Neural progenitor cell (in vitro differentiated cells): ENCODE results near the gene ERMN. TPM values are rescaled to one million over a fixed set of nuclear protein-coding genes. Genes with fewer than 3 reads are reported as not detected.

Source experiments
- DNase-seq: peaks from one replicate; pipeline ENCODE4 v3.0.0-alpha.2; 2016; ENCODE audit warnings: low spot score
- H2AFZ ChIP-seq: fragments of 200-600 bp; sonication (generic); replicated peaks from 2 replicates; pipeline ENCODE4 v1.6.1; 2016; ENCODE audit warnings: antibody characterized with exemption
- H3F3A ChIP-seq: fragments of 200-600 bp; sonication (generic); 2 replicates; pipeline ENCODE4 v1.6.1; 2016; ENCODE audit warnings: antibody characterized with exemption, low read depth
- H3K27ac ChIP-seq: fragments of 200-600 bp; sonication (generic); 2 replicates; pipeline ENCODE4 v1.5.1; 2016; ENCODE audit warnings: mild to moderate bottlenecking
- H3K27me3 ChIP-seq: fragments of 200-600 bp; sonication (generic); 2 replicates; pipeline ENCODE4 v1.6.1; 2016; ENCODE audit warnings: mild to moderate bottlenecking, moderate library complexity
- H3K36me3 ChIP-seq: fragments of 200-600 bp; sonication (generic); 2 replicates; pipeline ENCODE4 v1.5.1; 2016
- H3K4me1 ChIP-seq: fragments of 200-600 bp; sonication (generic); 2 replicates; pipeline ENCODE4 v1.6.1; 2016; ENCODE audit warnings: mixed run types
- H3K4me2 ChIP-seq: fragments of 200-600 bp; sonication (generic); 2 replicates; pipeline ENCODE4 v1.6.1; 2016
- H3K4me3 ChIP-seq: fragments of 200-600 bp; sonication (generic); 2 replicates; pipeline ENCODE4 v1.5.1; 2016
- H3K79me2 ChIP-seq: fragments of 200-600 bp; sonication (generic); 2 replicates; pipeline ENCODE4 v1.6.1; 2016; ENCODE audit warnings: low read depth
- H3K9ac ChIP-seq: fragments of 200-600 bp; sonication (generic); 2 replicates; pipeline ENCODE4 v1.6.1; 2016
- H3K9me3 ChIP-seq: fragments of 200-600 bp; sonication (generic); 2 replicates; pipeline ENCODE4 v1.5.1; 2016; ENCODE audit warnings: low read depth
- H4K20me1 ChIP-seq: fragments of 200-600 bp; sonication (generic); 2 replicates; pipeline ENCODE4 v1.6.1; 2016; ENCODE audit warnings: low read depth
- H3K27ac Mint-ChIP-seq: 3 replicates; pipeline ENCODE4 v1.8.0; 2021; ENCODE audit warnings: mixed read lengths
- H3K27me3 Mint-ChIP-seq: 2 replicates; pipeline ENCODE4 v1.8.0; 2022; ENCODE audit warnings: low read depth, mild to moderate bottlenecking, inconsistent platforms, moderate library complexity, mixed read lengths; ENCODE audit not compliant: insufficient read depth
- H3K36me3 Mint-ChIP-seq: 3 replicates; pipeline ENCODE4 v1.8.0; 2021; ENCODE audit warnings: mixed read lengths
- H3K4me1 Mint-ChIP-seq: 3 replicates; pipeline ENCODE4 v1.8.0; 2021; ENCODE audit warnings: mixed read lengths
- H3K4me3 Mint-ChIP-seq: 3 replicates; pipeline ENCODE4 v1.8.0; 2021; ENCODE audit warnings: mild to moderate bottlenecking, moderate library complexity, mixed read lengths
- H3K9me3 Mint-ChIP-seq: 3 replicates; pipeline ENCODE4 v1.8.0; 2020; ENCODE audit warnings: mixed read lengths
- CTCF ChIP-seq: fragments of 200-600 bp; sonication (generic); IDR thresholded peaks from 2 replicates; pipeline ENCODE4 v1.5.1; 2017; ENCODE audit warnings: antibody characterized with exemption, mild to moderate bottlenecking
- EZH2 ChIP-seq: fragments of 200-600 bp; sonication (generic); IDR thresholded peaks from 2 replicates; pipeline ENCODE4 v1.6.1; 2017; ENCODE audit warnings: antibody characterized with exemption, mild to moderate bottlenecking, moderate library complexity
- EZH2phosphoT487 ChIP-seq: fragments of 200-600 bp; sonication (generic); IDR thresholded peaks from 2 replicates; pipeline ENCODE4 v1.6.1; 2017; ENCODE audit warnings: antibody characterized with exemption
- total RNA-seq: library from RNA; depleted of rRNA; stranded (reverse); fragments of >200 nt; gene quantifications from 2 replicates; pipeline ENCODE4 v1.2.3, GENCODE V29; 2015; ENCODE audit warnings: low replicate concordance

The ERMN gene
- total RNA-seq, 1 donor from 2014 or later: 2.2 TPM

GRCh38 chr2:157339965-157340655, 14.5 kb upstream of the ERMN start:
- no peaks in the 10 kb centered on the region for H3K27me3 Mint-ChIP-seq
- Histone ChIP-seq H2AFZ (no peak overlapping the region), H3K4me1 (no peaks in the 10 kb centered on the region), H3F3A (no peaks in the 10 kb centered on the region), H3K4me2 (no peak overlapping the region), H3K27ac (no peak overlapping the region), H3K79me2 (no peaks in the 10 kb centered on the region), H4K20me1 (no peaks in the 10 kb centered on the region), H3K9ac (no peak overlapping the region), H3K9me3 (no peaks in the 10 kb centered on the region), H3K4me3 (no peak overlapping the region), H3K36me3 (no peaks in the 10 kb centered on the region), H3K27me3 (no peaks in the 10 kb centered on the region)
- peaks cover 2% of the 10 kb centered on the region for H3K36me3 Mint-ChIP-seq
- H3K27ac Mint-ChIP-seq: no peak overlapping the region
- no peak for DNase-seq
- H3K4me3 Mint-ChIP-seq: no peak overlapping the region
- H3K4me1 Mint-ChIP-seq: no peaks in the 10 kb centered on the region
- TF ChIP-seq EZH2phosphoT487 (no peak), EZH2 (no peak), CTCF (no peak)
- H3K9me3 Mint-ChIP-seq: peaks cover 15% of the 10 kb centered on the region

- no peaks in the 10 kb centered on the region for H3K36me3 Mint-ChIP-seq
- H3K4me1 Mint-ChIP-seq: no peaks in the 10 kb centered on the region
- Histone ChIP-seq H3K9me3 (no peaks in the 10 kb centered on the region), H3K36me3 (no peaks in the 10 kb centered on the region), H3F3A (no peaks in the 10 kb centered on the region), H3K4me1 (no peaks in the 10 kb centered on the region), H3K9ac (no peak overlapping the region), H3K4me2 (no peak overlapping the region), H3K27me3 (no peaks in the 10 kb centered on the region), H4K20me1 (no peaks in the 10 kb centered on the region), H3K27ac (no peak overlapping the region), H2AFZ (no peak overlapping the region), H3K79me2 (no peaks in the 10 kb centered on the region), H3K4me3 (no peak overlapping the region)
- peaks cover 2% of the 10 kb centered on the region for H3K9me3 Mint-ChIP-seq
- H3K27me3 Mint-ChIP-seq: no peaks in the 10 kb centered on the region
- TF ChIP-seq CTCF: no peak
- no peak for TF ChIP-seq EZH2
- TF ChIP-seq EZH2phosphoT487: no peak
- H3K4me3 Mint-ChIP-seq: no peak overlapping the region
- no peak overlapping the region for H3K27ac Mint-ChIP-seq
- no peak for DNase-seq
Measured at GRCh38 chr2:157337978-157338377, 12.4 kb upstream of the ERMN start.

GRCh38 chr2:157336137-157337010, 10.8 kb upstream of the ERMN start:
- Histone ChIP-seq H4K20me1 (no peaks in the 10 kb centered on the region), H3K27me3 (no peaks in the 10 kb centered on the region), H3K4me2 (no peak overlapping the region), H3K79me2 (no peaks in the 10 kb centered on the region), H3F3A (no peaks in the 10 kb centered on the region), H3K9me3 (no peaks in the 10 kb centered on the region), H3K4me1 (no peaks in the 10 kb centered on the region), H2AFZ (no peak overlapping the region), H3K27ac (no peak overlapping the region), H3K9ac (no peak overlapping the region), H3K4me3 (no peak overlapping the region), H3K36me3 (no peaks in the 10 kb centered on the region)
- Mint-ChIP-seq H3K9me3 (no peaks in the 10 kb centered on the region), H3K4me3 (no peak overlapping the region), H3K36me3 (no peaks in the 10 kb centered on the region), H3K4me1 (peaks cover 2% of the 10 kb centered on the region), H3K27me3 (no peaks in the 10 kb centered on the region), H3K27ac (no peak overlapping the region)
- TF ChIP-seq CTCF (peak; percentile 80), EZH2 (no peak)
- peak; percentile 68 for DNase-seq
